ENCODE data around the gene LGALSL.

Gene LGALSL

GRCh38 chr2:64412671-64413070, 41.3 kb upstream of the LGALSL start:
- no peak for TF ChIP-seq CTCF (IDR thresholded peaks at IDR 0.05; ENCODE audit: low read length, missing control alignments)
- no peak for DNase-seq (ENCODE audit: low read depth)
- no peak overlapping the region for H3K4me3 ChIP-seq (replicated peaks; ENCODE audit: low read depth, low read length)

GRCh38 chr2:64414736-64415435, 39.1 kb upstream of the LGALSL start:
- no peak for DNase-seq (ENCODE audit: low read depth)
- no peak for TF ChIP-seq CTCF (IDR thresholded peaks at IDR 0.05; ENCODE audit: low read length, missing control alignments)
- H3K4me3 ChIP-seq (replicated peaks; ENCODE audit: low read depth, low read length): no peak overlapping the region

GRCh38 chr2:64417624-64418023, 36.3 kb upstream of the LGALSL start:
- no peak for TF ChIP-seq CTCF (IDR thresholded peaks at IDR 0.05; ENCODE audit: low read length, missing control alignments)
- no peak overlapping the region for H3K4me3 ChIP-seq (replicated peaks; ENCODE audit: low read depth, low read length)
- no peak for DNase-seq (ENCODE audit: low read depth)

GRCh38 chr2:64419596-64420165, 34.3 kb upstream of the LGALSL start:
- TF ChIP-seq CTCF (IDR thresholded peaks at IDR 0.05; ENCODE audit: low read length, missing control alignments): no peak
- H3K4me3 ChIP-seq (replicated peaks; ENCODE audit: low read depth, low read length): no peak overlapping the region
- peak; percentile 45 for DNase-seq (ENCODE audit: low read depth)

GRCh38 chr2:64420677-64421076, 33.3 kb upstream of the LGALSL start:
- no peak overlapping the region for H3K4me3 ChIP-seq (replicated peaks; ENCODE audit: low read depth, low read length)
- TF ChIP-seq CTCF (IDR thresholded peaks at IDR 0.05; ENCODE audit: low read length, missing control alignments): no peak
- no peak for DNase-seq (ENCODE audit: low read depth)

- no peak overlapping the region for H3K4me3 ChIP-seq (replicated peaks; ENCODE audit: low read depth, low read length)
- DNase-seq (ENCODE audit: low read depth): no peak
- TF ChIP-seq CTCF (IDR thresholded peaks at IDR 0.05; ENCODE audit: low read length, missing control alignments): no peak
These were observed 32.8 kb upstream of the LGALSL start for GRCh38 chr2:64421201-64421600.

GRCh38 chr2:64422466-64422865, 31.5 kb upstream of the LGALSL start:
- TF ChIP-seq CTCF (IDR thresholded peaks at IDR 0.05; ENCODE audit: low read length, missing control alignments): no peak
- DNase-seq (ENCODE audit: low read depth): no peak
- H3K4me3 ChIP-seq (replicated peaks; ENCODE audit: low read depth, low read length): no peak overlapping the region

Measured in fibroblast of pulmonary artery (primary cell).